H9 (cell line): ENCODE data around the gene MRPL36. TPM values are rescaled to one million over a fixed set of nuclear protein-coding genes. Genes with fewer than 3 reads are reported as not detected.

Experiments
- DNase-seq: peaks from one replicate; pipeline ENCODE4 v3.0.0-alpha.2; 2017
- H2AFZ ChIP-seq: one replicate; pipeline ENCODE4 v1.6.1; 2013; ENCODE audit warnings: mild to moderate bottlenecking, low read length, control low read depth, moderate library complexity
- H2AK5ac ChIP-seq: 2 replicates; pipeline ENCODE4 v1.6.1; 2013; ENCODE audit warnings: low read length, control low read depth, mixed read lengths; ENCODE audit not compliant: insufficient read length
- H2BK120ac ChIP-seq: one replicate; pipeline ENCODE4 v1.6.1; 2013; ENCODE audit warnings: low read depth, mild to moderate bottlenecking, low read length, control low read depth, inconsistent platforms; ENCODE audit not compliant: poor library complexity, severe bottlenecking
- H2BK12ac ChIP-seq: 2 replicates; pipeline ENCODE4 v1.6.1; 2013; ENCODE audit warnings: low read length, control low read depth, mixed read lengths, low read depth; ENCODE audit not compliant: insufficient read length
- H2BK15ac ChIP-seq: 2 replicates; pipeline ENCODE4 v1.6.1; 2013; ENCODE audit warnings: low read depth, low read length, control low read depth
- H2BK20ac ChIP-seq: one replicate; pipeline ENCODE4 v1.6.1; 2013; ENCODE audit warnings: low read depth, mild to moderate bottlenecking, low read length, control low read depth, inconsistent platforms; ENCODE audit not compliant: poor library complexity, severe bottlenecking
- H2BK5ac ChIP-seq: 2 replicates; pipeline ENCODE4 v1.6.1; 2013; ENCODE audit warnings: low read length, control low read depth, mixed read lengths; ENCODE audit not compliant: insufficient read length
- H3K14ac ChIP-seq: 2 replicates; pipeline ENCODE4 v1.6.1; 2013; ENCODE audit warnings: low read length, control low read depth; ENCODE audit not compliant: insufficient read depth
- H3K18ac ChIP-seq: 2 replicates; pipeline ENCODE4 v1.6.1; 2013; ENCODE audit warnings: low read depth, mild to moderate bottlenecking, mixed read lengths, low read length, control low read depth; ENCODE audit not compliant: insufficient read length
- H3K23ac ChIP-seq: 2 replicates; pipeline ENCODE4 v1.6.1; 2013; ENCODE audit warnings: low read length, control low read depth, mixed read lengths, low read depth; ENCODE audit not compliant: insufficient read length
- H3K23me2 ChIP-seq: 2 replicates; pipeline ENCODE4 v1.6.1; 2013; ENCODE audit warnings: low read depth, mild to moderate bottlenecking, mixed read lengths, low read length, control low read depth; ENCODE audit not compliant: insufficient read length, poor library complexity, severe bottlenecking
- H3K27ac ChIP-seq: 2 replicates; pipeline ENCODE4 v1.5.1; 2013; ENCODE audit warnings: low read length, control low read depth, mixed read lengths, low read depth; ENCODE audit not compliant: insufficient read length
- H3K27me3 ChIP-seq: 2 replicates; pipeline ENCODE4 v1.6.1; 2013; ENCODE audit warnings: low read length, control low read depth, inconsistent platforms; ENCODE audit not compliant: insufficient read depth
- H3K4ac ChIP-seq: 2 replicates; pipeline ENCODE4 v1.6.1; 2013; ENCODE audit warnings: low read depth, mild to moderate bottlenecking, control low read depth, inconsistent platforms, low read length, moderate library complexity
- H3K4me1 ChIP-seq: 2 replicates; pipeline ENCODE4 v1.6.1; 2013; ENCODE audit warnings: low read length, control low read depth, inconsistent platforms; ENCODE audit not compliant: insufficient read depth
- H3K4me2 ChIP-seq: 2 replicates; pipeline ENCODE4 v1.6.1; 2013; ENCODE audit warnings: low read length, control low read depth, mixed read lengths; ENCODE audit not compliant: insufficient read length, insufficient read depth
- H3K56ac ChIP-seq: 2 replicates; pipeline ENCODE4 v1.6.1; 2013; ENCODE audit warnings: low read depth, mild to moderate bottlenecking, mixed read lengths, low read length, control low read depth; ENCODE audit not compliant: insufficient read length
- H3K79me1 ChIP-seq: 2 replicates; pipeline ENCODE4 v1.6.1; 2013; ENCODE audit warnings: low read depth, mild to moderate bottlenecking, moderate library complexity, low read length, control low read depth, inconsistent platforms; ENCODE audit not compliant: insufficient read depth, poor library complexity, severe bottlenecking
- H3K79me2 ChIP-seq: 2 replicates; pipeline ENCODE4 v1.6.1; 2013; ENCODE audit warnings: low read length, control low read depth, inconsistent platforms; ENCODE audit not compliant: insufficient read depth
- H3K9ac ChIP-seq: 2 replicates; pipeline ENCODE4 v1.6.1; 2013; ENCODE audit warnings: low read length, control low read depth, mixed read lengths; ENCODE audit not compliant: insufficient read length; ENCODE audit errors: extremely low read depth
- H3K9me3 ChIP-seq: one replicate; pipeline ENCODE4 v1.6.1; 2013; ENCODE audit warnings: low read depth, low read length, inconsistent platforms; ENCODE audit not compliant: control insufficient read depth
- H3T11ph ChIP-seq: one replicate; pipeline ENCODE4 v1.6.1; 2013; ENCODE audit warnings: mild to moderate bottlenecking, low read length, control low read depth, inconsistent platforms
- H4K20me1 ChIP-seq: one replicate; pipeline ENCODE4 v1.6.1; 2013; ENCODE audit not compliant: control insufficient read depth, insufficient read length, insufficient read depth
- H4K5ac ChIP-seq: 2 replicates; pipeline ENCODE4 v1.6.1; 2013; ENCODE audit warnings: low read depth, mild to moderate bottlenecking, mixed read lengths, low read length, control low read depth; ENCODE audit not compliant: insufficient read length
- H4K8ac ChIP-seq: replicated peaks from 2 replicates; pipeline ENCODE4 v1.6.1; 2013; ENCODE audit warnings: low read length, control low read depth, mixed read lengths, low read depth; ENCODE audit not compliant: insufficient read length
- H4K91ac ChIP-seq: 2 replicates; pipeline ENCODE4 v1.6.1; 2013; ENCODE audit warnings: low read depth, mild to moderate bottlenecking, moderate library complexity, mixed read lengths, low read length, control low read depth; ENCODE audit not compliant: insufficient read length
- H3K27ac Mint-ChIP-seq, 3 experiments: 2 replicates in 2 of 3; 3 replicates in 1 of 3; pipeline ENCODE4 v1.8.0; 2020 to 2021; ENCODE audit warnings: mixed read lengths in 3 of 3, mild to moderate bottlenecking in 1 of 3, moderate library complexity in 1 of 3
- H3K27me3 Mint-ChIP-seq: 2 replicates; pipeline ENCODE4 v1.8.0; 2021; ENCODE audit warnings: low read depth, mild to moderate bottlenecking, moderate library complexity, mixed read lengths
- H3K36me3 Mint-ChIP-seq, 3 experiments: 2 replicates in 2 of 3; 3 replicates in 1 of 3; pipeline ENCODE4 v1.8.0; 2020 to 2021; ENCODE audit warnings: low read depth in 3 of 3, mixed read lengths in 3 of 3; ENCODE audit not compliant: insufficient read depth in 1 of 3
- H3K4me1 Mint-ChIP-seq, 2 experiments: 2 replicates each; pipeline ENCODE4 v1.8.0; 2020; ENCODE audit warnings: mixed read lengths in 2 of 2
- H3K4me3 Mint-ChIP-seq, 2 experiments: 2 replicates in 1 of 2; 3 replicates in 1 of 2; pipeline ENCODE4 v1.8.0; 2020 to 2021; ENCODE audit warnings: mild to moderate bottlenecking in 2 of 2, mixed read lengths in 2 of 2, moderate library complexity in 1 of 2
- H3K9me3 Mint-ChIP-seq, 2 experiments: 2 replicates in 1 of 2; 3 replicates in 1 of 2; pipeline ENCODE4 v1.8.0; 2020; ENCODE audit warnings: mild to moderate bottlenecking in 2 of 2, mixed read lengths in 2 of 2, moderate library complexity in 1 of 2
- CTCF ChIP-seq: fragments of 200-600 bp; sonication (generic); conservative IDR thresholded peaks from 3 replicates; pipeline ENCODE4 v1.8.0; 2021; ENCODE audit warnings: antibody characterized with exemption, mild to moderate bottlenecking
- WGBS: extraction: QIAGEN DNeasy Blood & Tissue Kit; methylation state at CpG from one replicate; pipeline ENCODE4 v1.1.7; 2013; ENCODE audit warnings: missing lambda C conversion rate, low lambda C conversion rate, mixed read lengths; ENCODE audit not compliant: insufficient read length; ENCODE audit errors: extremely low coverage; 5-methylcytosine and 5-hydroxymethylcytosine counted together
- total RNA-seq: library from RNA; stranded (reverse); gene quantifications from 2 replicates; pipeline ENCODE4 v1.2.1, GENCODE V29; 2021

MRPL36 gene
- total RNA-seq, 1 experiment from 2014 or later: 67.3 TPM

GRCh38 chr5:1815071-1815786 lies 15.6 kb upstream of the MRPL36 start:
- no peak for TF ChIP-seq CTCF
- Histone ChIP-seq H2BK20ac (no peak overlapping the region), H2BK15ac (no peak overlapping the region), H2AFZ (no peak overlapping the region), H2BK12ac (no peak overlapping the region), H3K79me1 (peaks cover 6% of the 10 kb centered on the region), H3K9ac (no peak overlapping the region), H2BK120ac (no peak overlapping the region), H3K79me2 (no peaks in the 10 kb centered on the region), H3K4me2 (no peak overlapping the region), H3K4ac (no peak overlapping the region), H4K20me1 (peaks cover 2% of the 10 kb centered on the region), H4K91ac (no peak overlapping the region), H2BK5ac (no peak overlapping the region), H4K8ac (no peak overlapping the region), H3K56ac (no peak overlapping the region), H3K27ac (no peak overlapping the region), H3K4me1 (no peaks in the 10 kb centered on the region), H3T11ph (no peak overlapping the region), H4K5ac (no peak overlapping the region), H3K27me3 (no peaks in the 10 kb centered on the region), H3K9me3 (no peaks in the 10 kb centered on the region), H3K18ac (no peak overlapping the region), H3K14ac (no peak overlapping the region), H3K23me2 (no peaks in the 10 kb centered on the region), H2AK5ac (no peak overlapping the region), H3K23ac (no peak overlapping the region)
- Mint-ChIP-seq H3K4me1 (peaks cover 19 to 29% of the 10 kb centered on the region in 2 experiments), H3K27ac (no peak overlapping the region), H3K9me3 (no peaks in the 10 kb centered on the region; a peak in 1 of 5 replicates), H3K4me3 (no peak overlapping the region), H3K27me3 (no peaks in the 10 kb centered on the region), H3K36me3 (peaks cover 65 to 93% (median 91%) of the 10 kb centered on the region in 3 experiments)
- WGBS: no CpG with 5 or more reads among the region's 18 CpGs
- DNase-seq: no peak
